ENCODE measurements around the gene SPON1.
A peak's percentile ranks its signal among the peaks of the same experiment; 100 is the strongest.
"Not testable (repeated sequence)": the region's sequence is repeated elsewhere in the genome, so short reads cannot be mapped to it uniquely, and the experiment has no call there.

The SPON1 gene

DNA sequence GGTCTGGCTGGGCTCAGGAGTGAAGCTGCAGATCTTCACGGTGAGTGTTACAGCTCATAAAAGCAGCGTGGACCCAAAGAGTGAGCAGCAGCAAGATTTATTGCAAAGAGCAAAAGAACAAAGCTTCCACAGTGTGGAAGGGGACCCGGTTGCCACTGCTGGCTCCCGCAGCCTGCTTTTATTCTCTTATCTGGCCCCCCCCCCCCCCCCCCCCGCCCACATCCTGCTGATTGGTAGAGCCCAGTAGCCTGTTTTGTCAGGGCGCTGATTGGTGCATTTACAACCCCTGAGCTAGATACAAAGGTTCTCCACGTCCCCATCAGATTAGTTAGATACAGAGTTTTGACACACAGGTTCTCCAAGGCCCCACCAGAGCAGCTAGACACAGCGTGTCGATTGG, 128.1 kb downstream of the SPON1 start:
- not testable (repeated sequence) for DNase-seq

DNA sequence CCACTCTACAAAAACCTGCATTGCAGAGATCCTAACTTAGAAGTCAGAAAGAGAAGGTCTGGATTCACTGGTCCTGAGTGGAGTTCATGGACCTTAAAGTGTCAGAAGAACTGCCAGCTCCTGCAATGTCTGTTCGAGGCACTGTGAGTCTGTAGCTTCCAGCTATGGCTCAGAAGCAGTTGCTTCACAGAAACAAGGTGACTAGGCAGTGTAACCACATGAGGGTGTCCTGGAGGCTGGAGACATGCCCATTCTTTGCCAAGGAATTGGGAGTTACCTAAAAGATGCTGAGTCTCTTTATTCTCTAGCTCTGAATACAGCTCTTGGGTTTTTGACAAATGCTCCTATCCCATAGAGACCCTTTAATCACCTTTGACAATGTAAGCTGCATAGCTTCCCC, 130.5 kb downstream of the SPON1 start:
- DNase-seq, result no peak

DNA sequence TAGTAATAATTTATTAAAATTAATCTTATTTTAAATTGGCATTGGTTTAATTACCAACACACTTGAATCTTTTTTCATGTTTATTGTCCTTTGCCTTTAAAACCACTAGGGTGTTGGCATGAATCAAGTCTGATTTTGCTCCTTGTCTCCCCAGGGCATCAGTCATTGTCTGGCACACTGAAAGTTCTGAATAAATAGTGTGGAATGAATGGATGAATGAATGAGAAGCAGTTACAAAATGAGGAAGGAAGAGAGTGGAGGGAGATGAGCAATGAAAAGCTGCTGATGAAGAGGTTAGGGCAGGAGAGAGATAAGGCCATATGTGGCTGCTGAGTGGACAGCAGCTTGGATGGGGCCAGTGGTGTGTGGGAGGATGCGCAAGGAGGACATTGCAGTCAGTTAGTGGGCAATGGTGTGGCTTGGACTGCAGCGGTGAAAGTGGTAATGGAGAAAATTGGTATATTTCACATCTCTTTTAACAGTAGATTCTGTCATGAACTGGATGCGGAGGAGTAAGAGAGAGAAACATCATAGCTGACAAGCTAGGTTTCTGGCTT, 132.0 kb downstream of the SPON1 start:
- no peak for DNase-seq

DNA sequence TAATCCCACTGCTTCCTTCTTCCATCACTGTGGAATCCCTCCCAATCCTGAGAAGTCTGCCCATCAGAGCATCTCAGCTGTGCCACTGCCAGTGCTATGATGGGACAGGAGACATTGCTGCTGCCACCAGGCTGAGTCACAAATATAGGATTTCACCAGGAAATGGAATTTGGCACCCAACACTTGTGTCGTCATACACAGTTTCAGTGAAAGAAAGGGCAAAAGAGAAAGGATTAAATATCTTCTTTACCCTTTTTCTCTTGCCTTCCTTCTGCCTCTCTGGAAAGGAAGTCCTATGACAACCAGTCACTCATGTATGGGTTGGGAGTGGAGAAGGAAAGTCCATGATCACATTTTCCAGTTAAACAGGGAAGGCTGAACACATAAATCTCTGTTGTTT, 133.4 kb downstream of the SPON1 start:
- no peak for DNase-seq

DNA sequence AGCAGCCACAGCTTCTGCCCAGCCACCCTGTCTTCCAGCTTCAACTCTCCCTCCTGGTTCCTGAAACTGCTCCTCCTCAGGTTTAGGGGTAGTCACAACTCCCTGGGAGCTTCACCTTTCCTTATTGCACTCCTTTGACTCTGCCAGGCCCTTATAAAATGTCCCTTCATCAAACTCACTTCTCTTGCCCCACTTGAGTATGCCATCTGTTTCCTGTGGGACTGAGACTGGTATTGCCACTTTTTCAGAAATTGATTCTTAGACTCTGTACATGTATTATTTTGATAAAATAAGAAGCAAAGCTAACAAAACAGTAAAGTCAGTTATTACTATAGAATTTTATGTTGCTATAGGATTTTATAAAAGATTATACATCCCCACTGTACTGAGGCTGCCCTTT, 134.1 kb downstream of the SPON1 start:
- DNase-seq, result no peak

DNA sequence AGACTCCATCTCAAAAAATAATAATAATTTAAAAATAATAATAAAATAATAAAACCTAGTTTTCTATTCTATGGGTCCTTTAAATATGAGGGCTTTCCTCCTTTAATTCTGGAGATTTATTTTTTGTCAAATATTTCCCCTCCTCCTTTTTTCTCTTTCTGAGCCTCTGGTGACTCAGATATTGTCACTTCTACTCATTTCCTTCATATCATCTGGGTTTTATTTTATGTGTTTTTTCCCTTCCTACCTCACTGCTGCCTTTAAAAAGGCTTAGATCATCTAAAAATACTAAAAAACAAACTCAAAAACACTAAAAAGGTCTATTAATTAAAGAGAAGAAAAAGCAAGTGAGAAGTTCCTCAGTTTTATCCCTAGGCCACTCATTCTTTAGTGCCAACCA, 138.9 kb downstream of the SPON1 start:
- DNase-seq, result no peak

DNA sequence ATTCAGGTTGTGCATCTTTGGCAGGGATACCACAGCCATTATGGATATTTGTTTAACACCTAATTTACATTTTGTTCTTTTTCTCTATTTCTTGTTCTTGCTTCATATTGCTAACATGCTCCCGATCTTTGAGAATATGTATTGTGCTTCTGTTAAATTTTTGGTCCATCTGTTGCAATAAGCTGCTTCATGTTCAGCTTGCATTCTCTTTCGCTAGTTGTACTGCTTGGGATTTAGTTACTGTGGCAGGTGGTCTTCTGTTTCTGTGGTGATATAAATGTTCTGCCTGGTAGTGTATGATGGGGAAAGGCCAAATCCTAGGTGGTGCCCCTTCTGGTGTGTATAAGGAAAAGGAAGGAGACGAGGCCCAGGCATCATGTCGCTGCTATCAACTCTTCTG, 140.2 kb downstream of the SPON1 start:
- DNase-seq, result no peak

DNA sequence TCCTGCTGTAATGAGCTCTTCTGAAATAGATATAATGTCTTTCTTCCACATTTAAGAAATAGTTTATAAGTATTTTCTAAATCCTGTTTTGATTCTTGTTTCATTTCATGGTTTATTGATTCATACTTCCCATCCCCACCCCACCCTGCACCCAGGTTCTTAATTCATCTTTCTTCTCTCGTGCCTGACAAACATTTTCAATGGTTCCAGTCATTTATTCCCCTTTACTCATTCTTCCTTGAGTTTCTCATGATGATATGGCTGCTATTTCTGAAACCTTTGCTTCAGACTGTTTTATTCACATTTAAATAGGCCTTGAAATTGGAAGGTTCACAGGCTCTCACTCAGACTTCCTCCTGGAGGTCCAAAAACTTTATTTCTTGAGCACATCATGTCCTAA, 142.9 kb downstream of the SPON1 start:
- DNase-seq, result no peak

DNA sequence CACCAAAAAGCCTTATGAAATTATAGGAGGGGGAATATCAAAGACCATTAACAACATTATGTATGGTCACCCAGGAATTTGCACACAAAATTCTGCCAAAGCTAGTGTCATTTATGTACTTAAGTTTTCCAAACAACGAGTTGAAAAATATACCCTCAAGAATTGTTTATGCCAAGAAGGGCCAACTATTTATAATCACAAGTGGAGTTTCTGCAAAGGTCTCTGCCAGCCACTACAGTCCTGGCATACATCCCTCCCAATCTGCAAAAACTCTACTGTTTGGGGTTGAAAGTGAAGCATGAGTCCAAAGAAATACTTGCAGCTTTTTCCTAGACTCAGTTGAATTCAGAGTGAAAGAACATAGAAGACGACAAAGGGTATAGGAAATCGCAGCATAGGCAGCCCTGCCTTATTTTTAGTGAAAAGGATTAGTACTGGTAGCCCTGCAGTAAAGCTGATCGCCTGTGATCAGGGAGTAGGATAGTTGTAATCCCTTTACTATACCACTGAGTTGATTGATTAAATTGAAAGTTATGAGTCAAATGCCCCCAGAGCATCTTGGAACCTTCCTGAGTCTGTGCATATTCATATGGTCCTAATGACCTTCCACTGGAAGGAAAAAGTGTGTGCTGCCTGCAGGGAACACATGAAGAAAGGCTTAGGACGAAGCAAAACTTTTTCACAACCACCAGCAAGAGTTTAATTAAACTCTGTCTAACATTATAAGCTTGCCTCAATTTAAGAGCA, 144.0 kb downstream of the SPON1 start:
- DNase-seq, result no peak

DNA sequence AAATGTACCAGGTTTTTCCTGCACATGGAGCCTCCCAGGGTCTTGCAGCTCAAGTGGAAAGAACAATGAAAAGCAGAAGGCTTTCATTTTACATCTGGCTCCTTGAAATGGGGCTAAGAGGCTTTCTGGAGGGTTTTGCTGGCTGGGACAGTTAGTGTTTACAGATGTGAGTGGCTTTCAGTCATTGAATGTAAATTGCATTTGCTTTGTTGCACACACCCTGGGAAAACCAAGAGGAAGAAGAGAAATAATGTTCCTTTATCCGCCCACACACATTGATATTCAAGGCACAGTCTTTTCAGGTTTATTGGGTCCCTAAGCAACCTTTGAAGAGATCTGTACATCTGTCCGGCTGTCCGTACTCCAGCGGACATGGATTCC, 144.5 kb downstream of the SPON1 start:
- no peak for DNase-seq

DNA sequence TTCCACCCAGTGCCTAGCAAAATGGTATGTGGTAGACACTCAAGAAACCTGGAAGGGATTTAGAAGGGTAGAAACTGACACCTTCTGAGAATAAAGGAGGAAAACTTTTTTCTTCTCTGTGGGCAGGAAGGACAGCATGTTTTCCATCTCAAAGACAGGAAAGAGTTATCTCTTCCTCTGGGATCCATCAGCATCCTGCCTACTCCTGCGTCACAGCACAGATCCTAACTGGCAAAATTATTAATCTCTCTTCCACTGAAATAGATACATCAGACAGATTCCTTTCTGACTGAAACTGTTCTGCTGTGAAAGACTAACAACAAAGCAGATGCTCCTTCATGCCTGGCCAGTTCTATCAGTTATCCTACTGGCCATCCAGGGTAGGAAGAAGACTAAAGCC, 147.2 kb downstream of the SPON1 start:
- DNase-seq, result no peak

DNA sequence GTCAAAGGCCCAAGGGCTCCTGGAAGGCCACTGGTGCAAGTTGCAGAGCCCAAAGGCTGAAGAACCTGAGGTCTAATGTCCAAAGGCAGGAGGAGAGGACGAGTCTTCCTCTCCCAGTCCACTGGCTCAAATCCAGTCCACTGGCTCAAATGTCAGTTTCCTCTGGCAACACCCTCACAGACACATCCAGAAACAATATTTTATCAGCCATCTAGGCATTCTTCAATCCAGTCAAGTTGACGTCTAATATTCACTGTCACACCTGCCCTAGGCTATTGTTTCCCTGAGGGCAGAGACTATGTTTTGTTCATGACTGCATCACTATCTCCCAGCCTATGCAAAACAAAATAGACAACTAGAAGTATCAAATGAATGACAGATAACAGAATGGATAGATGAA, 148.1 kb downstream of the SPON1 start:
- no peak for DNase-seq

DNA sequence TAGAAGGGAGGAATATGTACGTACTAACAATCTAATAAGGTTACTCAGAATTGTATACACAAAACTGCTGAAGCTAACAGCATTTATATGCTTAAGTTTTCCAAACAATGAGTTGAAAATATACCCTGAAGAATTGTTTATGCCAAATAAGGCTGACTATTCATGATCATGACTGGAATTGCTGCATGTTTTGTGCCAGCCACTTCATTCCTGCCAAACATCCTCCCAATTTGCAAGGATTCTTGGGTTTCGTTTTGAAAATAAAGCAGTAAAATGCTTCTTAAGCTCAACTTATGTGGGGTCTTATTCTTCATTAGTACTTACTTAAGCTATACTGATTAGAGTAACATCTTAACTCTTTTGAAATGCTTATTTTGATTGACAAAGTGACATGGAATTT, 149.0 kb downstream of the SPON1 start:
- DNase-seq, result no peak

DNA sequence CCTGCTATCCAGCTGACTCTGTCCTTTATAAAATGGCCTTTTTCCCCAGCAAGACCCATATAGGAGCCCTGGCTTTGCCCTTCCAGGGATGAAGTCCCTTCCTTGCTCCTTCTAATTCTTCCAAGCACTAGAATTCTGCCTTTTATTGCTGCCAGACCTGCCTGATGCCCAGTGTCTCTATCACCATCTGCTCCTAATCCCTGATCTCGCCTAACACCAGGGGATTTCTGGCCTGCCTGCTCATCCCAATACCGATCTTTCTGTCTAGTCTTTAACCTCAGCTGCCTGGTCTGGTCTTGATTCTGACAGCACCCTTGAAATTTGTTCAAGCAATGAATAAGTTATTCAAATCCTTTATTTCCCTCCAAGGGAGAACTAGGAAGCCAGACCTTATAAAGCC, 150.2 kb downstream of the SPON1 start:
- no peak for DNase-seq

DNA sequence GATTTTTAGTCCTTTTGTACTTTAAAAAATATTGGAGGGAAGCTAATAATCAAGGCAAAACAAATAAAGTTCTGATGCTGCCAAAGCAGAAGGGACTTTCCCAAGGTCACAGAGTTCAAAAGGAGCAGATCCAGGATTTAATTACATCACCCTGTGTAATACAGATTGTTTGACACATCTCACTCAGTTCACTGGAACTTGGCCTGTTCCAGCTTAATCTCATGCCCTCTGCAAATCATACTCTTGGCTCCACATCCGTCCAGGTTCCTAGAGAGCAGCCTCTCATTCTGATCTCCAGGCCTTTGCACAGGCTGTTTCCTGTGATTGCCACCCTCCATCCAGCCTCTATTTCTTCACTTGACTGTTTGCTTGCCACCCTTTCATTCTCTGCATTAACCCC, 151.7 kb downstream of the SPON1 start:
- DNase-seq, result no peak

DNA sequence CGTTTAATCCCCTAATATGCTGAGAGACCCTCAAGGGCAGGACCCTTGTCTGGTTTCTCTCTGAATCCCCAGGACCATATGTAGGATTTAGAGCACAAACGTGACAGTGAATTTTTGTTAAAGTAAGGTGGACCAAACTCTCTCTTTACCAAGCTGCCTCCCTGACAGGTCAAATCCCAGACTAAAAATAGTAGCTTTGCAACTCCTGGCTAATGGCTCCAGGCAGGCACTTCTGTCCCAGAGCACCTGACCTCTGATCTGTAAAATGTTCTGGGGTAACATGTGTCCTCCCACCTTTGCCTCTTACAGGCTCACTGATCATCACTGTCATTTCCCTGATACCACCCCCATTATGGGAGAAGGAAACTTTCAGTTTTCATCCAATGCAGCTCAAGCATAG, 152.3 kb downstream of the SPON1 start:
- DNase-seq, result no peak

DNA sequence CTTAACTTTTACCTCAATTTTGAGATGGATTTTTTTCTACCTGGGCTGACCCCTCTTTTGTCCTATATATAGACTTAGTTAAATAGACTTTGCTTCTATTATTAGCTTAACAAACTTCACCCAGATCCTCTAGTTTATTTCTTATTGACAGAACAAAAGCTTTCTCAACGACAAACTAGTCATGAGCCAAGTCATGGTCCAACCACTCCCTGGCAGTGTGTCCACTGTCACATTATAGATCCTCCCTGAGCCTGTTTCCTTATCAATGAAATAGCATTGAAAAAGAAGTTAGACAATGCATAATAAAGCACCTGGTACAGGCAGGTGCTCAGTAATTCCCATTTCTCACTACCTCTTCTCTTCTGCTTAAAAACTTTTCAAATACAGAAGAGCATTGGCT, 155.1 kb downstream of the SPON1 start:
- DNase-seq, result peak; percentile 40

DNA sequence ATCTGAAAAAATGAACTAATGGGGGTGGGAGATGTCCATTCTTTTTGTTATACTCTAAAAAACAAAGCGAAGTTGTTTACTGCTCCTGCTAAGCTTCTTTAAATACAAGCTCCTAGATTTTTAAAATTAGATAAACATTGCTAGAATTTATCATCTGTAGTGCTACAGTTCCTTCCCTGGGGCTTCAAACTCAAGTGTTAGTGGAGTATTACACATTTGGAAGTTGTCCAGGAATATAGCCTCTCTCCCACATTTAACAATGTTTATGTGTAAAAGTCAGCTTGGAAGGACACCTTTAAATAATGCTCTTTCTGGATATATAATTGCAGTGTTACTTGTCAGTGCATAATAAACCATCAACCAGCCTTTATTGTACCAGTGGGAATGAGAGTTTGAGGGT, 155.5 kb downstream of the SPON1 start:
- peak; percentile 69 for DNase-seq

DNA sequence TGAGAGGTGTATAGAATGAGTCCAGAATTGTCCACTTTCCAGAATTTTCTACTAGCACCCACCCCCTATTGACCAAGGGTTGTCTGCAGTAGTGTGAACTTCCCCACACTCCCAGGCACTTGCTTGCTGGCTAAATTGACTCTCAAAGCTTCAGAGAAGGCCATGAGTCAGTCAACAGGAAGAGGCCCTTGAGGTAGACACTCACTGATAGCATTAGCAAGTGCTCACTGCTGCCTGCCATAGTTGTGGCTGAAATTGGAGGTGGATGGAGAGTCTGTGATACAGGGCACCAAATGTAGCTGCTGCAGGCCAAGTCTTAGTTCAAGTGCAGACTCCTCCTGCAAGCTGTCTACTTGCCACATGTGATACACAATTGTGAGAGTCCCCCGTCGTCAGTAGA, 156.8 kb downstream of the SPON1 start:
- no peak for DNase-seq

DNA sequence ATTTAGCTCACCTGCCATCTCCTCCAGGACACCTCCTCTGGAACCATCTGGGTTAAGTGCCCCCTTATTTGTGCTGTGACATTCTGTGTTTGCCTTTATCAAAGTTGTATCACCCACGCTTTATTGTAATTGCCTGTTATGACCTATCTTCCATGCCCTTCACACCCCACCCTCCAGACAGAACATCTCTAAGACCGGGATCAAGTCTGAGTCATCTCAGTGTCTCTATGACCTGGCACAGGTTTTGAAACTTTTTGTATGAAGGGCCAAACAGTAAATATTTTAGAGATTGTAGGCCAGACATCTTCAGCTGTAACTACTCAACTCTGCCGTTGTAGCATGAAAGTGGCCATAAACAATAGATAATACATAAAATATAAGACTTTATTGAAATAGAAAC, 161.8 kb downstream of the SPON1 start:
- no peak for DNase-seq

DNA sequence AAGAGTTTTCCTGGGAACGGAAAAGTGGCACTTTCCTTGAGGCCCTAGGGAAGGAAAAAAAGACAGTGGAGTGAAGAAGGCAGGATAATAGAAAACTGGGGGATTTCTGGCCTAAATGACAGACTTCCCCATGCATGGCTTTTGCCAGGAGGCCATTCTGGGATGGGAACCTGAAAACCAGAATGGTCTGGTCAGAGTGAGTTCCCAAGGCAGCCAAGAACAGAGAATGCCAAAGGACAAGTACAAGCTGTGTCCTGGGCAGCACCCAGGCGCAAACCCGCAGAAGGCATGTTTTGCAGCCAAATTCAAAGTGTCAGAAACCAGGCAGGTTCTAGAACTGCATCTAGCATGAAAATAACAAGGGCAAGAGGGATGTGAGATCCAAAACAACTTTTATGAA, 162.4 kb downstream of the SPON1 start:
- DNase-seq, result no peak

DNA sequence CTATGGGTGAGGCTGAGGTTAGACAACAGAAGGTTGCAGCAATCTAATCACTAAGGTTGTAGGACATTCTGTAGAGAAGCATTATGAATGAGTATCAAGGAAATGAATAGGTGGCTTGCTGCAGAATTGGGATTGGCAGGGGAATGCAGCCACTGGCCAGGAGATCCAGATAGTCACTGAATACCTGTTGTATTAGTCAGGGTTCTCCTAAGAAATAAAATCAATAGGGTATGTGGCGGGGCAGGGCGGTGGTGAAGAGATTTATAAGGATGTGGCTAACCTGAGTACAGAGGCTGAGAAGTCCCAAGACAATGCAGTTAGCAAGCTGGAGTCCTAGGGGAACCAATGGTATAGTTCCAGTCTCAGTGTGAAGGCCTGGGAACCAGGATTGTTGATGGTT, 163.0 kb downstream of the SPON1 start:
- no peak for DNase-seq

DNA sequence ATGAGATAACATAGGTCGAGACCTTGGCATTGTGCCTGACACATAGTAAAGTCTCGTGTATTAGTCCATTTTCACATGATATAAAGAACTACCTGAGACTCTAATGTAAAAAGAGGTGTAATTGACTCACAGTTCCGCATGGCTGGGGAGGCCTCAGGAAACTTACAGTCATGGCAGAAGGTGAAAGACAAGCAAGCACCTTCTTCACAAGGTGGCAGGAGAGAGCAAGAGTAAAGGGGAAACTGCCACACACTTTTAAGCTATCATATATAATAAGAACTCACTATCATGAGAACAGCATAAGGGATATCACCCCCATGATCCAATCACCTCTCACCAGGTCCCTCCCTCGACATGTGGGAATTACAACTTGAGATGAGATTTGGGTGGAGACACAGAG, 165.2 kb downstream of the SPON1 start:
- no peak for DNase-seq

DNA sequence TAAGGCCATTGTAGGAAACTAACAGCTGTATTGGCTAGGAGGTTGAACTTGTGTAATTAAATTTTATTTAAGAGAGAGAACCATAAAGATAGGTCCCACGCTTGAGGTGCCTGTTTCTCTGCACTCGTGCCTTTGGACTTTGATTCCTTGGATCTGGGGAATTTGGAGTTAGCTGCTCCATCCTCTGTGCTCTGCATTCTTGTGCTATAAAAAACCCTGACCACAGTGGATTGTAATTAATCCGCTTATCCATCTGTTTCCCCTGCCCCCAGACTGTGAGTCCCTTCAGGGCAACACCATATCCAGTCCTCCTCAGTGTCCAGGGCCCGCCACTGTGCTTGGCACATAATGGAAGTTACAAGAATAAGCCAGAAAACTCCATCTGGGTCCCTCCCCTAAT, 169.8 kb downstream of the SPON1 start:
- no peak for DNase-seq

DNA sequence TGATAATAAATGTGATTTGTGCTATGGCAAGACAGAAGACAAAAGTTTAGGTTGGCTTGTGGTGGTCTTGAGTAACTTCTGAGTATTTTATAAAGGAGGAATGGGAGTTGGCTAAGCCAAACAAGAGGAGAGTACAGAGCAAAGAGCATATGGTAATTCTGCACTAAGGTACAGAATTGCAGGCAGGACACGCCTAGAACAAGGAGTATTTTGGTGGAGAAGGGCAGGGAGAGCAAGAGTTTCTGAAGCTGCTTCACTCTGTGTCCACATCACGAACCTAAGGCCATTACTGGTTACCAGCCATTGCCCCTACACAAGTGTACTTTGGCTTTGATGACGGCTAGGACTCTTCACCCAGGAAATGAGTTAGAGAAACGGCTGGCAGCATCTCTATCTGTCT, 170.9 kb downstream of the SPON1 start:
- no peak for DNase-seq

Measured in NCI-H1105 (cell line).